BLaER1 treated with 17β-estradiol and CSF1 and Interleukin-3, amounts not matched to agents 10 nM and 100 nM (cell line): ENCODE results near the gene GAL3ST1.

Experiments used
- H3K27ac ChIP-seq, 11 experiments: shearing (Covaris generic); formaldehyde crosslinking; 2 replicates each; pipeline ENCODE4 v1.8.1; 2022
- H3K27me3 ChIP-seq, 11 experiments: shearing (Covaris generic); formaldehyde crosslinking; 2 replicates each; pipeline ENCODE4 v1.8.1; 2022
- H3K36me3 ChIP-seq, 11 experiments: shearing (Covaris generic); formaldehyde crosslinking; 2 replicates each; pipeline ENCODE4 v1.8.1; 2022
- H3K4me1 ChIP-seq, 10 experiments: shearing (Covaris generic); formaldehyde crosslinking; 2 replicates each; pipeline ENCODE4 v1.8.1; 2022
- H3K4me2 ChIP-seq, 11 experiments: shearing (Covaris generic); formaldehyde crosslinking; 2 replicates each; pipeline ENCODE4 v1.8.1; 2022
- H3K4me3 ChIP-seq, 10 experiments: shearing (Covaris generic); formaldehyde crosslinking; 2 replicates each; pipeline ENCODE4 v1.8.1; 2022
- H3K9ac ChIP-seq, 11 experiments: shearing (Covaris generic); formaldehyde crosslinking; 2 replicates each; pipeline ENCODE4 v1.8.1; 2022
- H3K9me3 ChIP-seq, 11 experiments: shearing (Covaris generic); formaldehyde crosslinking; replicated peaks in 1 of 11; 2 replicates each; pipeline ENCODE4 v1.8.1; 2022
- H4K20me1 ChIP-seq, 11 experiments: shearing (Covaris generic); formaldehyde crosslinking; 2 replicates each; pipeline ENCODE4 v1.8.1; 2022
- Cebpa-rat ChIP-seq, 11 experiments: shearing (Covaris generic); IDR thresholded peaks; 2 replicates each; pipeline ENCODE4 v1.8.1; 2022

Gene GAL3ST1

GRCh38 chr22:30586414-30586813 is 11.9 kb upstream of the GAL3ST1 start:
- Histone ChIP-seq H3K4me3 (no peak overlapping the region), H3K36me3 (peaks cover 76 to 90% (median 85%) of the 10 kb centered on the region in 11 experiments), H3K27ac (no peak overlapping the region), H3K9me3 (no peaks in the 10 kb centered on the region), H3K27me3 (no peaks in the 10 kb centered on the region), H4K20me1 (peaks cover 0 to 91% (median 73%) of the 10 kb centered on the region in 11 experiments; a peak in 17 of 22 replicates), H3K4me1 (peaks cover 36 to 53% (median 45%) of the 10 kb centered on the region in 10 experiments), H3K9ac (no peak overlapping the region), H3K4me2 (no peak overlapping the region)
- TF ChIP-seq Cebpa-rat (IDR thresholded peaks at IDR 0.05) = no peak

GRCh38 chr22:30584441-30584840 is 10.0 kb upstream of the GAL3ST1 start:
- peak overlapping the region in 3 of 11 experiments; percentile 26 to 67 (median 66); a peak in 5 of 22 replicates for H3K9ac ChIP-seq
- peaks cover 91 to 99% (median 96%) of the 10 kb centered on the region in 11 experiments for H3K36me3 ChIP-seq
- H3K27me3 ChIP-seq = no peaks in the 10 kb centered on the region
- TF ChIP-seq Cebpa-rat (IDR thresholded peaks at IDR 0.05) = no peak
- H3K9me3 ChIP-seq = no peaks in the 10 kb centered on the region
- peaks cover 24 to 38% (median 32%) of the 10 kb centered on the region in 10 experiments for H3K4me1 ChIP-seq
- peak overlapping the region in 7 of 11 experiments; percentile 75 to 90 (median 83); a peak in 8 of 22 replicates for H3K4me2 ChIP-seq
- H3K27ac ChIP-seq = peak overlapping the region in 2 of 11 experiments; percentile 71 to 74; a peak in 1 of 22 replicates
- peaks cover 5 to 98% (median 80%) of the 10 kb centered on the region in 11 experiments; a peak in 18 of 22 replicates for H4K20me1 ChIP-seq
- H3K4me3 ChIP-seq = no peak overlapping the region

DNA sequence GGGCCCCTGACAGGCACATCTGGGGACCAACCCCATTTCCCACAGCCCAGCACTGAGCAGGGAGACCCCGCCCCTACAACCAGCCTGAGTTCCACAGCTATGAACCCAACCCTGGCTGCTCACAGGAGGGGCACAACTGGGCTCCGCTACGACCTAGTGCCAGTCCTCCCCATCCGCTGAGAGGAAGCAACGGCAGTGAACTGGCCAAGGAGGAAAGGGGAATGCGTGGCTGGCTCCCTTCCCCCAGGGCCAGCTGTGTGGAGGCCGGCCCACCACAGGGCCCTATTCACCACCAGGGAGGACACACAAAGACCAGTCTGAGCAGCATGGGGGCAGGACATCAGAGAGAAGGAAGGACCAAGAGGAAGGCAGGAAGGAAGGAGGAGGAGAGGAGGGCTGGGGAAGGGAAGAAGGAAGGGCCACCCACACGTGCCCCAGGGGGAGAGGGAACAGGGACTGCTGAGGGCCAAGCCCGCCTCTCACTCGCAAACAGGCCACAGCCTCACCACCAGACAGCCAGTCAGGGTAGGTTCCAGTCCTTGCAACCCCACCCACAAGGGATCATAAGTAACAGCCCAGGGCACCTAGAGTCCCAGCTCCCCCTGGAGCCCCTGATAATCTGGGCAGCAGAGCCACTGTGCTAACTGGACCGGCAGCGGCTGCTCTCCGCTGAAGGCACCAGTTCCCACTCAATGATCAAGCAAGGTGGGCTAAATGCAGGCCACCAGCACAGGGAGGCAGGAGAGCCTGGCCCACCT is 8.5 kb upstream of the GAL3ST1 start:
- H3K36me3 ChIP-seq = peaks cover 91 to 99% (median 96%) of the 10 kb centered on the region in 11 experiments
- no peaks in the 10 kb centered on the region for H3K27me3 ChIP-seq
- H4K20me1 ChIP-seq = peaks cover 5 to 98% (median 76%) of the 10 kb centered on the region in 11 experiments; a peak in 18 of 22 replicates
- peaks cover 24 to 35% (median 32%) of the 10 kb centered on the region in 10 experiments for H3K4me1 ChIP-seq
- H3K27ac ChIP-seq = peak overlapping the region; percentile 49 to 74 (median 59); a peak in 21 of 22 replicates
- TF ChIP-seq Cebpa-rat (IDR thresholded peaks at IDR 0.05) = no peak
- H3K9ac ChIP-seq = peak overlapping the region; percentile 34 to 73 (median 66)
- no peaks in the 10 kb centered on the region for H3K9me3 ChIP-seq
- H3K4me2 ChIP-seq = peak overlapping the region; percentile 72 to 90 (median 79)
- H3K4me3 ChIP-seq = peak overlapping the region in 7 of 10 experiments; percentile 8 to 42 (median 24); a peak in 9 of 20 replicates

- TF ChIP-seq Cebpa-rat (IDR thresholded peaks at IDR 0.05) = no peak
- Histone ChIP-seq H3K4me3 (0 out of 20 replicates have a peak overlapping the region, but pooled peaks of 1 of the 10 experiments have one; percentile 24), H3K27ac (peak overlapping the region in 9 of 11 experiments; percentile 53 to 74 (median 65); a peak in 17 of 22 replicates), H3K4me2 (peak overlapping the region in 10 of 11 experiments; percentile 72 to 90 (median 79); a peak in 19 of 22 replicates), H3K27me3 (no peaks in the 10 kb centered on the region), H4K20me1 (peaks cover 5 to 98% (median 78%) of the 10 kb centered on the region in 11 experiments; a peak in 18 of 22 replicates), H3K9me3 (no peaks in the 10 kb centered on the region), H3K36me3 (peaks cover 91 to 99% (median 96%) of the 10 kb centered on the region in 11 experiments), H3K4me1 (peaks cover 24 to 35% (median 32%) of the 10 kb centered on the region in 10 experiments), H3K9ac (peak overlapping the region in 9 of 11 experiments; percentile 34 to 73 (median 66); a peak in 14 of 22 replicates)
Measured at GRCh38 chr22:30582051-30582450, 7.6 kb upstream of the GAL3ST1 start.

GRCh38 chr22:30580896-30581295 is 6.4 kb upstream of the GAL3ST1 start:
- H4K20me1 ChIP-seq = peaks cover 7 to 98% (median 82%) of the 10 kb centered on the region in 11 experiments; a peak in 19 of 22 replicates
- peaks cover 91 to 99% (median 96%) of the 10 kb centered on the region in 11 experiments for H3K36me3 ChIP-seq
- H3K27ac ChIP-seq = peak overlapping the region in 1 of 11 experiments; percentile 71; a peak in 1 of 22 replicates
- H3K4me2 ChIP-seq = no peak overlapping the region
- H3K9ac ChIP-seq = no peak overlapping the region; a peak in 1 of 22 replicates
- no peak overlapping the region for H3K4me3 ChIP-seq
- peaks cover 24 to 35% (median 32%) of the 10 kb centered on the region in 10 experiments for H3K4me1 ChIP-seq
- TF ChIP-seq Cebpa-rat (IDR thresholded peaks at IDR 0.05) = no peak
- peaks cover 0 to 2% (median 0%) of the 10 kb centered on the region in 11 experiments; a peak in 3 of 22 replicates for H3K27me3 ChIP-seq
- H3K9me3 ChIP-seq = no peaks in the 10 kb centered on the region

GRCh38 chr22:30578481-30578880 is 4.0 kb upstream of the GAL3ST1 start:
- Histone ChIP-seq H4K20me1 (peaks cover 7 to 98% (median 88%) of the 10 kb centered on the region in 11 experiments; a peak in 21 of 22 replicates), H3K4me2 (no peak overlapping the region), H3K27ac (no peak overlapping the region), H3K4me3 (no peak overlapping the region), H3K9me3 (no peaks in the 10 kb centered on the region), H3K36me3 (peaks cover 78 to 87% (median 83%) of the 10 kb centered on the region in 11 experiments), H3K9ac (no peak overlapping the region), H3K27me3 (peaks cover 3 to 17% (median 10%) of the 10 kb centered on the region in 11 experiments; a peak in 14 of 22 replicates), H3K4me1 (peaks cover 13 to 18% (median 17%) of the 10 kb centered on the region in 10 experiments)
- no peak for TF ChIP-seq Cebpa-rat (IDR thresholded peaks at IDR 0.05)

- peaks cover 57 to 61% (median 60%) of the 10 kb centered on the region in 11 experiments for H3K36me3 ChIP-seq
- H3K9me3 ChIP-seq = no peaks in the 10 kb centered on the region
- H3K4me3 ChIP-seq = no peak overlapping the region
Measured at GRCh38 chr22:30575859-30576258, 1.4 kb upstream of the GAL3ST1 start.

DNA sequence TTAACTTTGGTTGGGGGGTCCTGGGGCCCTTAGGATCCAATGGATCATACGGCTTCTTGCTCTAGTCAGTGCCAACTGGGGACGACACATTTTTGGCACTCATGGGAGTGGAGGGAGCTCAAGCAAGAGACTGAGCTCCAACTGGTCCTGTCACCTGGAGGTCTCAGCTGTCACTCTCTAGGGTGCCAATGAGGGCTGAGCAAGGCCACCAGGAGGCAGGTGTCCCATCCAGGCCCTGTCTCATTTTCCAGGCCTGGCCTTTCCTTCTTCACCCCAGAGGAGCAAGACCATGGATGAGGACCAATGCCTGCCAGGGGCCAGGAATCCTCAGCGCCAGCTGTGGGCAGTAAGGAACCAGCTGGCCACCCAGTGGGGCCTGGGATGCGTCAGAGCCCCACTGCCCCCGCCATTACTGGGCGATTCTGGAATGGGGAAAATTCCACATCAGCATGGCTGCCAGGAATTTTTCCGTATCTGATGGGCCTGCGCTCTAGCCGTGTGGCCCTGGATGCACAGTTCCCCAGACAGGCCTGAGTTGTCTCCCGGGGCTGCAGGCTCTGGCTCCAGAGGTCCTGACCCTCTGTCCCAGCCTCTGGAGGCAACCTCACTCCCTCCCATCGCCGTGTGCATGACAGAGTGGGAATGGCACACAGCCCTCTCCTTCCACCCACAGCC is 669 bp upstream of the GAL3ST1 start:
- Histone ChIP-seq H3K27me3 (peaks cover 3 to 17% (median 10%) of the 10 kb centered on the region in 11 experiments; a peak in 14 of 22 replicates), H3K27ac (no peak overlapping the region), H3K4me2 (0 out of 22 replicates have a peak overlapping the region, but pooled peaks of 1 of the 11 experiments have one; percentile 12), H3K9me3 (no peaks in the 10 kb centered on the region), H3K4me3 (no peak overlapping the region), H3K4me1 (no peaks in the 10 kb centered on the region), H4K20me1 (peaks cover 0 to 83% (median 69%) of the 10 kb centered on the region in 11 experiments; a peak in 20 of 22 replicates), H3K9ac (no peak overlapping the region), H3K36me3 (peaks cover 50 to 54% (median 52%) of the 10 kb centered on the region in 11 experiments)
- TF ChIP-seq Cebpa-rat (IDR thresholded peaks at IDR 0.05) = no peak

More at GRCh38 chr22:30575859-30576258, 1.4 kb upstream of the GAL3ST1 start:
- TF ChIP-seq Cebpa-rat (IDR thresholded peaks at IDR 0.05) = no peak
- no peak overlapping the region for H3K27ac ChIP-seq
- no peak overlapping the region for H3K4me2 ChIP-seq
- H4K20me1 ChIP-seq = peaks cover 0 to 90% (median 73%) of the 10 kb centered on the region in 11 experiments; a peak in 20 of 22 replicates
- no peak overlapping the region for H3K9ac ChIP-seq
- peaks cover 3 to 17% (median 10%) of the 10 kb centered on the region in 11 experiments; a peak in 14 of 22 replicates for H3K27me3 ChIP-seq
- H3K4me1 ChIP-seq = no peaks in the 10 kb centered on the region
